PC-3 (cell line): ENCODE measurements around the gene ELP5. TPM values are rescaled to one million over a fixed set of nuclear protein-coding genes. Genes with fewer than 3 reads are reported as not detected.

ENCODE experiments used
- ATAC-seq: fragments of 200-7000 bp; cut with Tn5 transposase; 2 replicates; pipeline ENCODE4 v1.9.1; 2020; ENCODE audit warnings: mild to moderate bottlenecking, moderate library complexity
- BruUV-seq: library from RNA; stranded (reverse); fragments of 400-500 nt; replicated peaks from 2 replicates; lab custom pipeline; 2021; lab: Mats Ljungman, UMichigan
- CTCF ChIA-PET: fragments of 300-600 bp; sonication (Branson Sonifier 250); formaldehyde crosslinking; loops from one replicate; lab custom pipeline; 2022; ENCODE audit warnings: antibody characterized with exemption; lab: Charles Lee
- POLR2A ChIA-PET: fragments of 300-600 bp; sonication (Branson Sonifier 250); formaldehyde crosslinking; loops from one replicate; lab custom pipeline; 2022; ENCODE audit warnings: antibody characterized with exemption; ENCODE audit not compliant: unreplicated experiment; lab: Charles Lee
- DNase-seq: peaks from one replicate; pipeline ENCODE4 v3.0.0-alpha.2; 2015
- H2AFZ ChIP-seq: fragments of 300-600 bp; sonication (generic); 2 replicates; pipeline ENCODE4 v1.6.0; 2016; ENCODE audit warnings: antibody characterized with exemption, low read length
- H3F3A ChIP-seq: fragments of 300-600 bp; sonication (generic); one replicate; pipeline ENCODE4 v1.6.0; 2017; ENCODE audit warnings: antibody characterized with exemption, low read length, control low read depth, mild to moderate bottlenecking; ENCODE audit not compliant: unreplicated experiment
- H3K27ac ChIP-seq: fragments of 300-600 bp; sonication (generic); 2 replicates; pipeline ENCODE4 v1.5.1; 2016; ENCODE audit warnings: mild to moderate bottlenecking, low read length
- H3K27me3 ChIP-seq: fragments of 300-600 bp; sonication (generic); 2 replicates; pipeline ENCODE4 v1.6.1; 2016; ENCODE audit warnings: low read length, mixed read lengths
- H3K36me3 ChIP-seq: fragments of 300-600 bp; sonication (generic); 2 replicates; pipeline ENCODE4 v1.6.1; 2016; ENCODE audit warnings: low read depth, mixed run types, low read length, mixed read lengths
- H3K4me1 ChIP-seq: fragments of 300-600 bp; sonication (generic); 2 replicates; pipeline ENCODE4 v1.5.1; 2016; ENCODE audit warnings: low read length; ENCODE audit not compliant: insufficient read depth
- H3K4me2 ChIP-seq: fragments of 300-600 bp; sonication (generic); 2 replicates; pipeline ENCODE4 v1.6.0; 2016; ENCODE audit warnings: low read length
- H3K4me3 ChIP-seq: fragments of 300-600 bp; sonication (generic); 2 replicates; pipeline ENCODE4 v1.5.1; 2016; ENCODE audit warnings: mild to moderate bottlenecking, low read length, mixed read lengths
- H3K79me2 ChIP-seq: fragments of 300-600 bp; sonication (generic); 2 replicates; pipeline ENCODE4 v1.6.1; 2017; ENCODE audit warnings: low read length, mixed read lengths
- H3K9ac ChIP-seq: fragments of 300-600 bp; sonication (generic); 2 replicates; pipeline ENCODE4 v1.6.0; 2016; ENCODE audit warnings: mild to moderate bottlenecking, low read length
- H3K9me2 ChIP-seq: fragments of 300-600 bp; sonication (generic); replicated peaks from 2 replicates; pipeline ENCODE4 v1.6.1; 2016; ENCODE audit warnings: mixed run types, low read length, mixed read lengths
- H3K9me3 ChIP-seq: fragments of 300-600 bp; sonication (generic); 2 replicates; pipeline ENCODE4 v1.6.1; 2016; ENCODE audit warnings: low read length, mixed read lengths
- H4K20me1 ChIP-seq: fragments of 300-600 bp; sonication (generic); 2 replicates; pipeline ENCODE4 v1.6.1; 2016; ENCODE audit warnings: low read length, mixed read lengths
- CTCF ChIP-seq: fragments of 300-600 bp; sonication (generic); conservative IDR thresholded peaks from 2 replicates; pipeline ENCODE4 v1.5.1; 2017; ENCODE audit warnings: antibody characterized with exemption, low read depth, mild to moderate bottlenecking, low read length
- EZH2 ChIP-seq: fragments of 300-600 bp; sonication (generic); IDR thresholded peaks from one replicate; pipeline ENCODE4 v1.6.1; 2017; ENCODE audit warnings: antibody characterized with exemption, mild to moderate bottlenecking, low read length; ENCODE audit not compliant: unreplicated experiment
- EZH2phosphoT487 ChIP-seq: fragments of 300-600 bp; sonication (generic); IDR thresholded peaks from 2 replicates; pipeline ENCODE4 v1.6.1; 2018; ENCODE audit warnings: mild to moderate bottlenecking, antibody characterized with exemption, low read length, borderline replicate concordance
- intact Hi-C: fragments of 100-400 bp; cut with micrococcal nuclease; formaldehyde crosslinking; loops from 2 replicates; pipeline ENCODE4 v1.9.0; 2023
- total RNA-seq: library from RNA; depleted of rRNA; stranded (reverse); fragments of >200 nt; gene quantifications from 2 replicates; pipeline ENCODE4 v1.2.3, GENCODE V29; 2014

The ELP5 gene
- total RNA-seq, 1 experiment from 2014 or later = 67.5 TPM

- ATAC-seq = no peak
- intact Hi-C loops = no loop called here
- BruUV-seq = no TSS peak
- CTCF ChIA-PET = no interaction called here
- Histone ChIP-seq H3K9me3 (no peaks in the 10 kb centered on the region), H3K4me2 (no peak overlapping the region), H3K4me3 (no peak overlapping the region), H3F3A (no peaks in the 10 kb centered on the region), H3K9ac (no peak overlapping the region), H3K27ac (no peak overlapping the region), H3K79me2 (peaks cover 24% of the 10 kb centered on the region), H3K27me3 (no peaks in the 10 kb centered on the region), H4K20me1 (no peaks in the 10 kb centered on the region), H3K36me3 (no peaks in the 10 kb centered on the region), H3K4me1 (peaks cover 11% of the 10 kb centered on the region), H3K9me2 (no peaks in the 10 kb centered on the region), H2AFZ (no peak overlapping the region)
- POLR2A ChIA-PET = no interaction called here
- no peak for DNase-seq
- TF ChIP-seq EZH2 (no peak), EZH2phosphoT487 (no peak), CTCF (no peak)
Measured at GRCh38 chr17:7211491-7212273, 40.3 kb upstream of the ELP5 start.

GRCh38 chr17:7213895-7214299 is 38.1 kb upstream of the ELP5 start:
- Histone ChIP-seq H3K9ac (no peak overlapping the region), H3K79me2 (peaks cover 29% of the 10 kb centered on the region), H3K27me3 (no peaks in the 10 kb centered on the region), H3K27ac (no peak overlapping the region), H3K36me3 (no peaks in the 10 kb centered on the region), H4K20me1 (no peaks in the 10 kb centered on the region), H3K9me3 (no peaks in the 10 kb centered on the region), H3K9me2 (no peaks in the 10 kb centered on the region), H3F3A (no peaks in the 10 kb centered on the region), H3K4me1 (peaks cover 17% of the 10 kb centered on the region), H2AFZ (no peak overlapping the region), H3K4me2 (peak overlapping the region; percentile 82; the same call in 1 of the 2 replicates), H3K4me3 (no peak overlapping the region; the same call in 1 of the 2 replicates)
- CTCF ChIA-PET = interaction anchor here (0.6 kb wide), 1 partner anchor 66 kb away, joined by 3 read pairs; no protein-coding TSS in a partner anchor
- intact Hi-C loops = no loop called here
- TF ChIP-seq EZH2phosphoT487 (no peak), CTCF (peak; percentile 60), EZH2 (no peak)
- POLR2A ChIA-PET = no interaction called here
- ATAC-seq (no peak), DNase-seq (peak; percentile 49)
- no TSS peak for BruUV-seq
